GM19395 (cell line): ENCODE results near the gene MVD.

Source experiments
- ATAC-seq: cut with Tn5 transposase; IDR thresholded peaks from one replicate; pipeline ENCODE4 v1.9.1; 2021; ENCODE audit warnings: mild to moderate bottlenecking, moderate library complexity; ENCODE audit not compliant: unreplicated experiment

MVD gene, protein sequence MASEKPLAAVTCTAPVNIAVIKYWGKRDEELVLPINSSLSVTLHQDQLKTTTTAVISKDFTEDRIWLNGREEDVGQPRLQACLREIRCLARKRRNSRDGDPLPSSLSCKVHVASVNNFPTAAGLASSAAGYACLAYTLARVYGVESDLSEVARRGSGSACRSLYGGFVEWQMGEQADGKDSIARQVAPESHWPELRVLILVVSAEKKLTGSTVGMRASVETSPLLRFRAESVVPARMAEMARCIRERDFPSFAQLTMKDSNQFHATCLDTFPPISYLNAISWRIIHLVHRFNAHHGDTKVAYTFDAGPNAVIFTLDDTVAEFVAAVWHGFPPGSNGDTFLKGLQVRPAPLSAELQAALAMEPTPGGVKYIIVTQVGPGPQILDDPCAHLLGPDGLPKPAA

DNA sequence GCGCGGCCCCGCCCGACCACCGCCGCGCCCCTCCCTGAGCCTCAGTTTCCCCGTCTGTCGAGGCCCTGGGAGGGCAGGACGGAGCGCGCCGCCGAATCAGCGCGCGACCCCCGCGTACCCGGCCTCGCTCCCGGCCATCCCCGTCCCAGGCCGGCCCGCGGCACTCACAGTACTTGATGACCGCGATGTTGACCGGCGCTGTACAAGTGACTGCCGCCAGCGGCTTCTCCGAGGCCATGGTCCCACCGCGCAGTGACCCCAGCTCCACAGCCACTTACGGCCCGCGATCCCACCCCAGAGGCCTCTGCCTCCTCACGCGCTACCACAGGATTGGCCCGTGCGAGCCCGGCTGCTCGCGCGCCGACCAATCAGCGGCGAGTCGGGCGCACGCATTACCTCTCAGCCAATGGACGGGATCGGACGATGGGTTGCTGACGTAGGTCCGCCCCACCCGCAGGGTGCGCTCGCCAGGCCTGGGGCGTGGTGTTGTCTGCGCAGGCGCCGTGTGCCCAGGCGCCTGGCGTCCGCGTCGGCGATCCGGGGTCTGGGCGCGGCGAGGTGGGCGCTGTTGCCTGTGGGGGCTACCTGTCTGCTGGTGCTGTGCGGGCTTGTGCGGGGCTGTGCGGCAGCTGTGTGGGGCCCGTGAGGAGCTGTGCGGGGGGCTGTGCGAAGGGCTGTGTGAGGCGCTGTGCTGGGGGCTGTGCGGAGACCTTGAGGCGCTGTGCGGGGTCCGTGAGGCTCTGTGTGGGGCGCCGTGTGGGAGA lies at the start of gene MVD:
Gene MVD, minus strand, starts transcription at position 249 of the 764 bp plus-strand sequence. Its CDS starts 11 bp downstream, at position 238.
- ATAC-seq: peak; percentile 93

DNA sequence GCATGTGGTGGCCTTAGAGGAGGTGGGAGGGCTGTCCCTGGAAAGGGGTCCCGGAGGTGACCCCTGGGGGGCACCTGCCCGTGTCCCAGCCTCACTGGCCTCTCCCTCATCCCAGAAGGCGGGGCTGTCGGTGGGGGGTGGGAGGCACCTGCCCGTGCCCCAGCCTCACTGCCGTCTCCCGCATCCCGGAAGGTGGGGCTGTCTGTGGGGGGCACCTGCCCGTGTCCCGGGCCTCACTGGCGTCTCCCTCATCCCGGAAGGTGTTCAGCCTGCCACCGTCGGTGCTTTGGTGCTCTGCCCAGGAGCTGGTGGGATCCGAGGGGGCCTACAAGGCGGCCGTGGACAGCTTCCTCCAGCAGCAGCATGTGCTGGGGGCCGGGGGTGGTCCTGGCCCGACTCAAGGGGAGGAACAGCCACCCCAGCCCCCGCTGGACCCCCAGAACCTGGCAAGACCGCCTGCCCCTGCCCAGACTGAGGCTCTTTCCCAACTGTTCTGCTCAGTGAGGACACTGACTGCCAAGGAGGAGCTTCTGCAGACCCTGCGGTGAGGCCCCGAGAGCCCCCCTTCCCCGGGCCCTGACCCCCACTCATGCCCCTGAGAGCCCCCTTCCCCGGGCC lies 49.6 kb upstream of the MVD start:
- ATAC-seq: no peak

DNA sequence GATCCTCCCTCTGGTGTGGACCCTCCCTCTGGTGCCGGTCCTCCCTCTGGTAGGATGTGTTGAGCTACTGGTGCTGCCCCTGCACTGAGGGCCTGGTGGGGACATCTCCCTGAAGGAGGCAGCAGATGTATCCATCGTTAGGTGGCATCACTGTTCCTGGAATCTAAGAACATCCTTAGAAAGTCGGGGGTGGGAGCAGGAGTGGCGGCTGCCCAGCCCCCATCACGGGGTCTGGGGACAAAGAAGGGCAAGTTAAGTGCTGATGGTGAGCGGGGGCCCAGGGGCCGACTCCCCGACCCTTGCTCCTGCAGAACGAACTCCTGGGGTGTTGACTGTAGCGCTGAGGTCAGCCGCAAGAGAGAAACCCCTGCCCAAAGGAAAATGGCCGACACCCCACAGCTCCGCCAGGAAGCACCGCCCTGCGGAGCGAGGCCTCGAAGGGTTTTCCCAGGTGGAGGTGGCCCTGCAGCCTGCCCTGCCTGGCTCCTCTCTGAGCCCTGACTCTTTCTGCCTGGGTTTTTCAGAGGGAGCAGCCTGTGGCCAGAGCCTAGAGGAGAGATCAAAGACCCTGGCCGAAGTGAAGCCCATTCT lies 49.0 kb upstream of the MVD start:
- no peak for ATAC-seq

DNA sequence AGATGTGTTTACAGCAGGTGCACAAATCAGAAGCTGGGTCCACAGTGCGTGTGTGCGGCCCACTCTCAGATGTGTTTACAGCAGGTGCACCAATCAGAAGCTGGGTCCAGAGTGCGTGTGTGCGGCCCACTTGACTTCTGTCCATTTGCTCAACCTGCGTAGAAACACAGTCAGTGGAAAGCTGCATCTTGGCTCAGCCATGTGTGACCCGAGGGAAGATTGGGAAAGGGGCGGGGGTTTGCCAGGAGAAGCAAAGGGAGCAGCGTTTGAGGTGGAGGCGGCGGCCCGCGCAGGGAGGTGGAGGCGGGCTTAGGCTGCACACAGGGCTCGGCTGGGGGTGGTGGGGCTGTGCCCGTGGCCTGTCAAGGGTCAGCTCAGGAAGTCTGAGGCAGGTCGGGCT lies 47.7 kb upstream of the MVD start:
- ATAC-seq: no peak

DNA sequence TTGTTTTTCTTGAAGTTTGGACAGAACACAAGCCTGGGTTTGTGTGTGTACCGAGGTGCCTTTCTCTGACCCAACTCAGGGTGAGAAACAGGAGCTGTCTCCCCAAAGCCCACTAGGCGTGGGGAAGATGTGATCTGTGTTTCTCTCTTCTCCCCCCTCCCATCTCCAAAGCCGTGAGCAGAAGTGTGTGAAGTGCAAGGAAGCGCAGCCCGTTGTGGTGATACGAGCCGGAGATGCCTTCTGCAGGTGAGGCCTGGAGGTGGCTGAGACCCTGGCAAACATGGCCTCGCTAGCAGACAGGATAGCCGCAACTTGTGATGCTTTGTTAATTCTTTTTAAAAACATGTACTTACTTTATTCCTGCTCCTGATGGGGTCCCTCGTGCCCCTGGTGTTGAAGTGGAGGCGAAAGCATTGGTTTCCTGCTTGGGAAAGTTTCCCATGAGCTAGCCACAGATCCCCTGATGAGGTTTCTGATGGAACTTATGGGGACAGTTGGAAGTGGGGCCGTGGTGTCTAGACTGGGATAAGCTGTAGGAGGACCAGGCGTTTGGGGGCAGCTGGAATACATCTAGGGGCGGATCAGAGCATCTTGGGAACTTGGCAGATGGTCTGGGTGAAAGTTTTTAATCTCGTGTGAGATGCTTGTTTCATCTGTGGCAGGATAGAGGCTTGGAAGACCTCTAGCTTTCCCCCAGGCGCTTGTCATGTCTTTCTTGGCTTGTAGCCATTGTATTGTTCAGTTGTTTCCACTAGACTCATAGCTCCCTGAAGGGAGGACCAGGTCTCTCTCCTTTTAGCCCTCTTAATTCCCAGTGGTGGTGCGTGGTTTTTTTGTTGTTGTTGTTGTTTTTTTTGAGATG lies 44.3 kb upstream of the MVD start:
- ATAC-seq: no peak

DNA sequence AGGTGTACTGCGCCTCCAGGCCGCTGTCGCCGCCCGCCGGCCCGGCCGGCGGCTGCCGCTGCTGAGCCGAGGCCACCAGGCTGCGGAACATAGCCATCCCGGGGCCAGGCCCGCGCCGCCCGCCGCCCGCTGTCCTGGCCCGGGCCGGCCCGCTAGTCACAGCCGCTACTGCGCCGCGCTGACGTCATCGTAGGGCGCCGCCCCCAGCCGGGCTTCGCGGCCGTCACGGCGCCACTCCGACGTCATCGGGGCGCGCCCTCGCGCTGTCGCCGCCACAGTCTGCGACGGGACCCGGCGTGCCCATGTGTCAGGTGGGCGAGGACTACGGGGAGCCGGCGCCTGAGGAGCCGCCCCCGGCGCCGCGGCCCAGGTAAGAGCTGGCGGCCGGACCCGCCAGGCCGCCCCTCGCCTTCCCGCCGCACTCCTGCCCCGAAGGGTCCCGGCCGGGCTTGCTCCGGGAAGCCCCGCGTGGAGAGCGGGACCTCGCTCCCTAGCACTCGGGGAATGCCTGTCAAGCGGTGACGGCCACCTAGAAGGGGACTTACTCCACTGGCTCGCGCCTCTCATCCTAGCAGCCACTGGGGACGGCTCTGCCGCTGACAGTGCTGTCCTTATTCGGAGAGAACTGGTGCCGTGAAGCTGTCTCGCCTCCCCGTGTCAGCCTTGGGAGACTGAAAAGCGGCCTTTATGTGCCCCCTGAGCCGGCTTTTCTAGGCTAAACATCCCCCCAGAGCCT lies 43.5 kb upstream of the MVD start, which contains the start of the genes CTU2 and RNF166:
Gene CTU2, plus strand, starts transcription at position 275 of the 736 bp plus-strand sequence. Its CDS starts 28 bp downstream, at position 303.
Gene RNF166, minus strand, starts transcription at position 180 of the 736 bp plus-strand sequence. Its CDS starts 83 bp downstream, at position 97.
- peak; percentile 55 for ATAC-seq

DNA sequence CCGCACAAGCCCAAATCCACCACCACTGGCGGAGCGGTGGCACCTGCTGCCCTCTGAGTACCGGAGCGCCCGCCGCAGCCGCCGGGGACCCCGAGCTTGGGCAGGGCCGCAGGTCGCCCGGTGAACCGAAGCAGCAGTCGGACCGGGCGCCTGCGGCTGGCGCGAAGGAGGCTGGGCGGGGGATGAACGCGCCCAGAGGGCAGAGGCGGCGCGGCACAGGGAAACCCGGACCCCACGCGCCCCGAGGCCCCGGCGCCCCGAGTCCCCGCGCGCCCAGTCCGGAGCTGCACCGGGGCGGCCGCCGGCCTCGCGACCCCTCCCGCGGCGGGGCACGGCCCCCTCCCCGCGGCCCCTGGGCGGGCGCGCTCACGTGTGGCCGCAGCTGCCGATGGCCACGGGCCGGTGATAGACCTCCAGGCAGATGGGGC lies 42.9 kb upstream of the MVD start:
- peak; percentile 25 for ATAC-seq

DNA sequence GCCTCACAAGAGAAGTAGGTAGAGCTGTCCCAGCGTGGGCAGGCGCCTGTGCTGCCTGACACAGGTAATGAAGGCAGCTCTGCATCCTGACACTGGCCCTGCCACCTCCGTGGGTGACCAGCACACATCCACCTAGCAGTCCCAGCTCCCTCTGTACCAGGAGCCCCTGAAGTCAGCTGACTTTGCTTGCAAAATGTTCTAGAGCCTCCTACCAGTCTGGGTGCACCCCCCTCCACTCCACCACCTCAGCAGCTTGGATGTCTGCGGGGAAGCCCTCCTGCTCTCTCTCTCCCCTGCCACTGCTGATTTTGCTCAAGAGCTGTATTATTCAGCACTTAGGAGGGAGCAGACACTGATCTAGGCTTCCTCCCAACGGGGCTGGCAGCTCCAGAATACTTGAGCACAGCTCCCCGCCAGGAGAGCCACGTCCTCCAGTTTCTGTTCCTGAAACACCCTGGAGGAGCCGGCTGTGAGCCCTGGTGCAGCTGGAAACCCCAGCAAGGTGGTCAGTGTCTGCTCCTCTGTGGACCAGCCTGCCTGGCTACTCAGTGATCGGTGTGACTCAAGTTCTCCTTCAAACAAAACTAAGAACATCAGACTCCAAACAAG lies 42.3 kb upstream of the MVD start:
- ATAC-seq: no peak

DNA sequence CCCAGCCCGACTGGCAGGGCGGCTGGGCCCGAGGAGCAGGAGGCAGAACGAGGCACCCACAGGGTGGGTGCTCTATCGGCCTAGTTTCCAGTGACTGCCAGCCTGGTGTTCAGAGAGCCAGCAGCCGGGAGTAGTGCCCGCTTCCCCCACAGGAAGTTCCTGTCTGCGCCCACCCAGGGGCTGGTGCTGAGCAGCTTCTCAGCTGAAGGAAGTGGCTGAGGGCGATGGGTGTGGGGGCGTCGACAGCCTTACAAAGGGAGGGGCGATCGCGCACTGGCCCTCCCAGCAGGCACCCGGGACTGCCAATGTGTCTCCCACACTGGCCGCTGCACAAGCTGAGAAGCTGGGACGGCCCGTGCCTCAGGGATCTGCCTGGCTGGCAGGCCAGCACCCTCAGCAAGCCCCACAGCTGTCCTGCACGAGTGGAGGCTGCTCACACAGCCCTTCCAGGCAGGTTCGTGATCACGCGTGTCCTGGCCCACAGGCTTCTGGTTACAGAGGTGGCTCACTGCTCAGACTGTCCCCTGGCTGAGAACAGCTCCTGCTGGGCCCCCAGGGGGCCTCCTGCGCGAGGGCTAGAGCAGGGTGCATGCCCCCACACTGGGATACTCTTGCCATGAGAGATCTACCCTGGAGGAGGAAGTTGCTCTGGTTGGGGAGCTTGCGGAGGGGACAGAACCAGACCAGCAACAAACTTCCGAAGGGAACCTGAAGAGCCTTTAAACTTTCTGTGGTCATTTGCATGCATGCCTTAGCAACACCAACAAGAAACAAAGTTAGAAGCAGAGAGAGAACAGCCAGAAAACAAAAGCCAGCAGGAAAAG lies 40.8 kb upstream of the MVD start:
- ATAC-seq: no peak

DNA sequence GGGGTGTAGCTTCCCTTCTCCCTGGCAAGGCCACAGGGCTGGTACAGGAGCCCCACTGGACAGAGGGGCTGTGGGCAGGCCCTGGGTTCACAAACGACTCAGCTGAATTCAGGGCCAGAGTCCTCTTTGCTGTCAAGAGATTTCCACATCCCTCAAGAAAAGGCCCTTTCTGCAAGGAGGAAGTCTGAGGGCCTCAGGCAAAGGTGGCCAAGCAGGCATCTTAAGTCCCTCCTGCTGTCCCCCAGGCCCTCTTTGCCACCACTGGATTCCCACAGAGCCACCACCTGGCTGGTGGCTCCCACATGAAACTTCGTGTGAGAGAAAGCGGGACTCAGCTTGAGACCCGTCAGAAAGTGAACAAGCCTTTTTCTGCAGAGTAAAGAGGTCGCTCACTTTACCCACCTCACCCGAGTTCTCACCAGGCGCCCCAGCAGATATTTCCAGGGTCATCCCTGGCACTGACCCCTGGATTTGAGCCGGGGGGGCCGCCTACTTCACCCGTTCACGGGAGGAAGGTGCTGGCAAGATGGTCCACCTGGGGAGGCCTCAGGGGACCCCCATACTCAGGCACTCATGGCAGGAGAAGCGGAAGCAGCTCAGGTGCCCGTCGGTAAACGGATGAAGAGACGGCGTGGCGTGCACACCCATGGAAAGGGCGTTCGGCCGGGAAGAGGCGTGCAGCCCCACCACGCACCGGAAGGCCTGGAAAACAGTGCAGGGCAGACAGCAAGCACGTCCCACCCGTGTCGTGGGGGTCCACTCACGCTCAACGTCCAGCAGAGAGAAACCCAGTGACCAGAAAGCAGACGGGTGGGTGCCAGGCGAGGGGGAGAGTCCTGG lies 39.7 kb upstream of the MVD start:
- ATAC-seq: no peak

DNA sequence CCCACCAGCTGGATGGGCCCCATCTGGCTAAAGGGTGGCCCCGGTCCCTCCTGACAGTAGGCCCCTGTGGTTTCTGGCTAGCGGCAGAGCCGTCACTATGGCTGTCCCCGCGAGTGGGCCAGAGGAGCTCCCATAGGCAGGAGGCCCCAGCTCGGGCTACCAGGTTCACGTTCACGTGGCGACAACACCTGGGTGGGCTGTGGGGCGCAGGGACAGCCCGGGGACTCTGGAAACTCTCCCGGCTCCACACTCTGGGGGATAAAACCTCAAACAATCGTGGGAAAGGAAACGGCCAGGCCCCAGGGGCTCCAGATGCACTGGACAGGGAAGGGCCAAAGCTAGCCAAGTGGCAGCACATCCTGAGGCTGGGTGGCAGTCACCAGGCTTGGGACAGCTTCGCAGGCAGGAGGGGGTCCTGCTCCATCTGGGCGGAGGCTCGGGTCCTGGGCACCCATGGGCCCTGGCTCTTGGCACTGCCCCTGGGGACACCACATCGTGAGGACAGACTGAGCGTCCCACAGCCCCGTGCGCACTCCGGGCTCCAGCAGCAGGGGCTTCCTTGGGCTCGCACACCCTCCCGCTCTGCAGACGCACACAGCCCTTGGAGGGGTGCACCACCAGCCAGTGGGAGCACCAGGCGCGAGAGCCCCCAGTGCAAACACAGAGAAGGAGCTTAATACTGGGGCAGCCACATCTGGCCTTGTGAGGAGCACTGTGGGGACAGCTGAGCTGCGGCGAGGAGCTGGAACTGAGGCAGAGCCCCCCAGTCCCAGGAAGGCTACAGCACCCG lies 38.9 kb upstream of the MVD start:
- ATAC-seq: no peak

DNA sequence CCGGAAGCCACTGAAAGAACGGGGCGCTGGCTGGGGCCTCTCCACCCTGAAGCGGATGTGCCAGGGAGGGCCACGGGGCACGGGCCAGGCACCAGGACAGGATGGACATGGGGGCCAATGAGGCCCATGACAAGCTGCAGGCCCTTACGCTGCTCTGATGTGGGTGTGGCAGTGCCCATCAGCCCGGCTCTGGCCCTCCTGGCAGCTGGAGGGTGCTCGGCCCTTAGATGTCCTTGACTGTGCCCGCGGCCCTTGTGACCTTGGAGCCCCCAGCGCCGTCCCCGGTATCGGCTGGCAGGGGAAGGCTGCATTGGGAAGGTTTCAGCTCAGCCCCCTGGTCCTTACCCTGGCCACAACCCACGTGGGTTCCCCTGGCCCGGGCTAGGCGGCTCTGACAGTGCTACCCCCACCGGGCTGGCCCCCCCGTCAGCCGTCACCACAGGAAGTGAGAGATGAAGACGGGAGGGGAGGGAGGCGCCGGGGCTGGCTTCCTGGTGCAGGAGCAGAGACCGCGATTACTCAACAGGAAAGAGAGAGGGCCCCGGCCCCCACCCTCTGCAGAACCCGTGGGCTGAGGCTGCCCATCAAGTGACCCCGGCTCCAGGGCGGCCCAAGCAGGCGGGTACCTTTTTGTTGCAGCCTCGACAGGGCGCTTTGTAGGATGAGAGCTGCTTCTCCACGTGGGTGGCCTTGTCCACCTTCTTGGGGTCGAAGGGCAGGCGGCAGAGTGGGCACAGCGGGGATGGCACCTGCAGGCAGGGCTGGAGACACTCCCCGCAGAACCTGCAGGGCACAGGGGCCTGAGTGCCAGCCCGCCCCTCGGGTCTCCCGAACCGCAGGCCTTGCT lies 38.0 kb upstream of the MVD start:
- peak; percentile 66 for ATAC-seq

DNA sequence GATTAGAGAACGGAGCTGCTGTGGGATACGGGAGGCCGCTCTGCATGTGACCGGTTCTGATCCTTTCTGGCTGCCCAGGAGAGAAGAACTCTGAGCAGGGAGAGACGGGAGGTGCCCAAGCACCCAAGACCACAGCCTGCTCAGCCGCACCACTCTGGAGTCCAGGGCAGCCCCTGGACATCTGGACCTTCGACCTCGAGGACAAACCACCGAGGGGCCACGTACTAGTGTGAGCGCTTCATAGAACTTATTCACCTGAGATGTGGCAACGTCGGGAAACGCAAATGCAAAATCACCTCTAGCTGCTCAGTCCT lies 37.4 kb upstream of the MVD start:
- ATAC-seq: no peak

DNA sequence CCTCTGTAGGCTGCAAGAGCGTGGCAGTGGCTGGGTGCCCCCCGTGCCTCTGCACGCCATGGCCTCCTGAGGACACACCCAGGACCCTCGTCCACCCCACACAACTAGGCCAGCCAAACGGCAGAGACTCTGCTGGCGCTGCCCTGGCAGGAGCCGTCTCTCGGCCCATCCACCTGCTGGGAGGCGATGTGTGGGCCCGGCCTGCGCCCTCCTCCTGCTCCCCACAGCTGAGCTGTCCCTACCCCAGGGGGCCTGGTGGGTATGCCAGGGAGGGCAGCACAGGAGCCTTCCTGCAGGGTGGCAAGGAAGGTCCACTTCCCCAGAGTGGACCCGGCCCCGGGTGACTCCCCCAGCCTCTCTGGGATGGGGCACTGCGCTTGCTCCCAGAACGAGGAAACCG lies 36.3 kb upstream of the MVD start:
- no peak for ATAC-seq

DNA sequence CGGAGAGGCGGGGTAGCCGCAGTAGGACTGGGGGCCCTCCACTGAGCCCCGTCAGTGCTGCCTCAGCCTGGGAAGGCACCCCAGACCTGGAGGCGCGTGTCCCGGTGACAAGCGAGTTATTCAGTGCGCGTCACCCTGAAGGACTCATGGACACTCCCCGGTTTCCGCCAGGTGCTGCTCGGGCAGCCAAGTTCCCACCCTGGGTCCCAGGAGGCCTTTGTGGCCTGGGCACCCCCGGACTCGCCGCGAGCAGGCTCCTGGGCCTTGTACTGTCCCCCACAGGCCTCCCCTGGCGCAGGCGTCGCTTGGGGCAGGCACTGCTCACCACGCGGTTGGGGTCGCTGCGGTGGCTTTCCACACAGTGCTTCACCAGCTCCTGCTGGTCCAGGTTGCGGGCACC lies 35.8 kb upstream of the MVD start:
- no peak for ATAC-seq
